GF-D8 (cell line): ENCODE measurements around the gene TRIP13.
"Not testable (repeated sequence)": the region's sequence is repeated elsewhere in the genome, so short reads cannot be mapped to it uniquely, and the experiment has no call there.

Experiments
- DNase-seq: peaks from one replicate; lab custom pipeline; 2025; lab: John Stamatoyannopoulos, UW

The TRIP13 gene

DNA sequence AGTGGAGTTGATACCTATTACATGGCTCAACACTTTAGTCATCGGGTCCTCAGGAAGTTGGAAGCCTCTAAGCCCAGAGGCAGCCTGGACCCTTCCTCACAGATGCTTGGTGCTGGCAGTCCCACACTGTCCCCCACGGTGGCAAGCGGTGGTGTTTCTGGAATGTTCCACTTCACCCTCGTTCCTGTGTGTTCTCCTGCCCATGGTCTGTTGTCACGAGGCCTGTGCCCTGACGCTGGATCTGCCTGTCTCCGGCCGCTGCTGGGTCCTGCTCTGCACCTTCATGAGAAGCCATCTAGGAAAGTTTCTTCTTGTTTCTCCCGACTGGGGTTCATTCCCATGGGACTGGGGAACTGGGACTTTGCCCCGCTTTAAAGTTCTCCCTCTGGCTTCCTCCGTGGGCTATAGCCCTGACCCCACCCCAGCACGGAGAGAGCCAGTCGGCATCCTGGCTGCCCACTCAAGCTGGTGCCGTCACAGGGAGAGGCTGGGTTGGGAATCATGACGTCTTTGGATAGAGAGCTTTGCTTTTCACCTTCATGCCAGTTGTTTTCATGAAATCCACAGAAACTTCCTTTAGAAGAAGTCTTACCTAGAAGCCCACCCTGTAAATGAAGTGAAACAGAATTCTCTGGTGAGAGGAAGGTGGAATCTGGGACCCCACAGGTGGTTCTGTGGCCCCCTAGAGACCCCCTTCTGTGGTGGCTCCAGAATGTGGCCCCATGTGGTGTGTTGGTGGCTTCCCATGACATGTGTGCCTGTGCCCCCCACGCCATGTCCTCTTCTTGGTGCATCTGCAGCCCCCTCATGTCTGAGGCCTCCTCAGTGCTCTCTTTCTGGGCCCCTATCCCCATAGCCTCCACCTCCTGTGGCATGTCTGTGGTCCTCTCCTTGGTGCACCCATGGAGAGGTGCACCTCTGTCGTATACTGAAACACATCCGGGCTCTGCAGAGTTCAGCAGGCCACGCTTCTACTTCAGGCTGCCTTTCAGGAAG is 43.8 kb downstream of the TRIP13 start:
- DNase-seq = no peak

GRCh38 chr5:937151-937924 is 44.7 kb downstream of the TRIP13 start:
- no peak for DNase-seq

DNA sequence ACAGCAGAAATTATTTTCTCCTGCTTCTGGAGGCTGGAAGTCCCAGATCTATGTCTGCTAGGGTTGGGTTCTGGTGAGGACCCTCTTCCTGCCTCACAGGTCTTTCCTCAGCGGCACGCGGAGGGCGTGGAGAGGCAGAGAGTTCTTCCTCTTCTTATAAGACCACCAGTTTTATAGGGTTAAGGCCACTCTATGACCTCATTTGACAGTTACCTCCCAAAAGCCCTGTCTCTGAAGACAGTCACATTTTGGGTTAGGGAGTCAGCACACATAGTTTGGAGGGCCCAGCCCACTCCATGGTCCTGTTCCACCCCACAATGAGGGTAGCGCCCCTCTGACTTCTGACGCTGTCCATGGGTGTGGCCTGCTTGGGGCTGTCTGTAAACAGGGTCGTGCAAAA is 46.7 kb downstream of the TRIP13 start:
- no peak for DNase-seq

DNA sequence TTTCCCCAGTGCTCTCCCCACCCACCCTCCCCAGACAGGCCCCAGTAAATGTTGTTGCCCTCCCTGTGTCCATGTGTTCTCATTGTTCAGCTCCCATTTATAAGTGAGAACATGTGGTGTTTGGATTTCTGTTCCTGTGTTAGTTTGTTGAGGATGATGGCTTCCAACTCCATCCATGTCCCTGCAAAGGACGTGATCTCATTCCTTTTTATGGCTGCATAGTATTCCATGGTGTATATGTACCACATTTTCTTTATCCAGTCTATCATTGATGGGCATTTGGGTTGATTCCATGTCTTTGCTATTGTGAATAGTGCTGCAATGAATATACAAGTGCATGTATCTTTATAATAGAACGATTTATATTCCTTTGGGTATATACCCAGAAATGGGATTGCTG is 48.1 kb downstream of the TRIP13 start:
- DNase-seq = not testable (repeated sequence)

DNA sequence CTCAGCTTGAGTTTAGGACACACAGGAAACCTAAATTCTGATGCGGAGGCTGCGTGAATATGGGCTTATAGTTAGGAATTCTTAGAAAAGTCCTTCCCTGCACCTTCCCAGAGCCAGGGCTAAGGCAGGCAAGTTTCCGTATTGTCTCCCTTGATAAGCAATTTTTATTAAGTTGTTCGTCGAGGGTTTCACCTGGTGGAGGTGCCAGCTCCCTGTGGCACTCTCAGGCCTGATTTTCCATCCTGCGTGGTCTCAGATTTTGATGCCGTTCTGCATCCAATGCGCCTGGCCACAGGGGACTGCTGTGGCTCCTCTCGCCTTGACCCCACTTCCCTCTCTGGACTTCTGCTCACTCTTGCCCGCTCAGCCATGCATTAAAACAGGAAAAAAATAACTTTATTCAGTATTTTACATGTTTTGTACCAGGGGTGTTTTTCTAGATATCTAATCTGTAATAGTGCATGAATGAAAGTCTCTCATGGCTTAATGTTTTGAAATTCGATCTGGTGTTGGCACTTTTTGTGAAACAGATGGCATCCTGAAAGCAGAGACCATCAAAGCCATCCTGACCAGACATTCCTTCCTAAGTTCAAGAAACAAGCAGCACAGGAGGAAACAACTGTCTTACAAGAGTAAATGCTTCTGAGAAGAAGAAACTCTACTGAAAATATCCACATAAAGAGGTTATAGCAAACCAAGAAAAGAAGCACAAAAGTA is 50.7 kb downstream of the TRIP13 start:
- DNase-seq = no peak

GRCh38 chr5:943918-944620 is 51.4 kb downstream of the TRIP13 start:
- no peak for DNase-seq

- DNase-seq = no peak
Measured at GRCh38 chr5:944621-944927, 51.9 kb downstream of the TRIP13 start.

DNA sequence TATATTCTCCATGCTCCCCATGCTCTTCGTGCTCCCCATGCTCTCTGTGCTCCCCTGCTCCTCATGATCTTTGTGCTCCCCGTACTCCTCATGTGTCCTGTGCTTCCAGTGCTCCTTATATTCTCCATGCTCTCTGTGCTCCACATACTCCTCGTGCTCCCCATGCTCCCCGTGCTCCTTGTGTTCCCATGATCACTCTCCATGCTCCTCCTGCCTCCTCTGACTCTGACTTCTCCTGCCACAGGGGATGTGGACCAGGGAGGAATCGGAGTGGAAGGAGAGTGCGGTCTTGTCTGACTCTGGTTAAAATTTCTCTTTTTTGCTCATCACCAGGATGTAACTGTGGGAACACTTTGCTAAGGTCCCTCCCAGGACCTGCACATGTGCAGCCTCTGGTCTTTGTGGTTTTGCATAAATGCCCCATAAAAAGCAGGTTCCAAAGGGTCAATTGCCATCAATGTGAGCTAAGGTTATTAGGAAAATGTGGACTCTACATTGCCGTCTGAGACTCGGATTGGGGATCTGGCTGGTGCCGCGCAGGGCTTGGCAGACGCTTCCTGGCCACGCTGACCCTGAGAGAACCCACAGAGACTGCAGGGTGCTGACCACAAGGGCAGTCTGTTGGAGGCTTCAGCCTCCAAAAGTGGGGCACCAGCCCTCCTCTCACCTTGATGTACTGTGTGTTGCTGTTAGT is 52.5 kb downstream of the TRIP13 start:
- no peak for DNase-seq

DNA sequence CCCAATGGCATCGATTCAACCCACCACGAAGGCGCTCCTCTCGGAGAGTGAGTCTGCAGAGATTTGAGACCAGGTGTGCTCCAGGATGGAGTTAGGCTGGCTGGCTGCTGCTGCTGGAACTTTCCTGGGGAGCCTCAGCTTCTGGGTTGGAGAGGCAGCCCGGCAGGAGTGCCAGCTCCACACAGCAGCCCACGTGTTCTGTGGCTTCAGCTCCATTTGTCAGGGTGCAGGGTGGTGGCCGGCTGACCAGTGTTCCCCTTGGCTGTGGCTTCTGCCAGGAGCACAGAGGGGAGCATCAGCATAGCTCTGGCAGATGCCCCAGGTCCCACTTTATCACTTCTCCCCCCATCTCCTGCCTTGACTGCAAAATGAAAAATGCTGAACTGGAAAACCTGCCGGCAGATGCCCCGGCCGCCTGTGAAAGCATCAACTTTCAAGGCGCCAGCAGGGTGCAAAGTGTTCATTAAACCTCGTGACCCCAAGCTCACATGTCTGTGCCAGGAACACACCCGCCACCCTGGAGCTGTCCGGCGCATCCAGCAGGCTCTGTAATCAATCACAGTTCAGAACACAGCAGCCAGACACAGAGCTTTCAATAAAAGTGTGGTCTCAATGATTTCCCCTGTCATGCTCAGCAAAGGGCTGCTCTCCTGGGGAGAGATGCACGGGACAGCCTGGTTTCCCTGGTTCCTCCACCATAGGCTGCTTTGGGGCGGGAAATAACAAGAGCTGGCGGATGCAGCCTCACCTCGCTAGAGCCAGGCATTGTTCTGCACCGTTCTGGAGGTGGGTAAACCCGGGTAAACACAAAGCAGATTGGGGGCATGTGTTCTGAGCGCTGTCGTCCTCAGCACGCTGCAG is 53.2 kb downstream of the TRIP13 start:
- DNase-seq = no peak

GRCh38 chr5:946720-947625 is 54.3 kb downstream of the TRIP13 start:
- DNase-seq = no peak

GRCh38 chr5:947626-948471 is 55.2 kb downstream of the TRIP13 start:
- no peak for DNase-seq

DNA sequence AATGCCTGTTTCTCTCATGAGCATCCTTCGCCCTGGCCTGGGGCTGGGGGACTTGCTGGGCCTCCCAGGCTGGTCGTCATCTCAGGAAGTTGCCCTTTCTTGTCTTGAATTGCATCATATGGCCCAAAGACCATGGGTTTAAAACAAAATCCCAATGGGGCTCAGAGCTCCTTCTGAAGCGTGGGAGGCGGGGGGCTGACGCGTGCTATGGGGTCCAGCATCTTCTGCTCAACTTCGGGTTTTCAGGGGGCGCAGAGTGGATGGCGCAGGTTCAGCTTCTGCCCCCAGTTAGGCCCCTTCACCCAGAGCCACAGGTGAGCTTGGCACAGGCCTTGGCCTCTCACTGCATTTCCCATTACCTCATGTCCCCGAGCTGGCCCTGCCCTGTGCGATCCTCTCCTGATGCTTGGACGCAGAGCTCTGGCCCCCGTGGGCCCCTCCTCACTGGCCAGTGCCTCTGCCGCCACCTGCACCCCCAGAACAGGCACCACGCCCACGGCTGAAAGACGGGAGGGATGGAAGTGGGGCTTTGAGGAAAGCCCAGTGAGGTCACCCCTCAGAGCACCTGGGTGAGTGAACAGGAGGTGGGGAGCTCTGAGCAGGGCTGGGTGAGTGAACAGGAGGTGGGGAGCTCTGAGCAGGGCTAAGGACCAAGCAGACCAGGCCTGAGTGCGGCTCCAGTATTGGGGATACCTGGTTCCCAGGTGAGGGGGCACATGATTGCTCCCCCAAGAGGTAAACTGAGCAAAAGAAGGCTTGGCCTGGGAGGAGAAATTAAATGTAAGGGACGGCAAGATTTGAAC is 56.0 kb downstream of the TRIP13 start:
- DNase-seq = no peak

DNA sequence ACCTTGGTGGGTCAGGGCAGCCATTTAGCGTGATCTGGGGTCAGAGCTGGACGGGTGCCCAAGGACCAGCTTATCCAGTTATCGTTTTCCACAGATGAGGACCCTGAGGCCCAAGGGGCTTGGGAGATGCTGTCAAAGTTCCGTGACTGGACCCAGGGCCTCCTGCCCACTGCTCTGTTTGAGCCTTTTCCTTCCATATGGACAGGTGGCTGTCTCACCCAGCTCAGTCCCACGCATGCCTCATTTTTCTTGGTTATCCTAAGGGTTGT is 56.5 kb downstream of the TRIP13 start:
- DNase-seq = no peak

DNA sequence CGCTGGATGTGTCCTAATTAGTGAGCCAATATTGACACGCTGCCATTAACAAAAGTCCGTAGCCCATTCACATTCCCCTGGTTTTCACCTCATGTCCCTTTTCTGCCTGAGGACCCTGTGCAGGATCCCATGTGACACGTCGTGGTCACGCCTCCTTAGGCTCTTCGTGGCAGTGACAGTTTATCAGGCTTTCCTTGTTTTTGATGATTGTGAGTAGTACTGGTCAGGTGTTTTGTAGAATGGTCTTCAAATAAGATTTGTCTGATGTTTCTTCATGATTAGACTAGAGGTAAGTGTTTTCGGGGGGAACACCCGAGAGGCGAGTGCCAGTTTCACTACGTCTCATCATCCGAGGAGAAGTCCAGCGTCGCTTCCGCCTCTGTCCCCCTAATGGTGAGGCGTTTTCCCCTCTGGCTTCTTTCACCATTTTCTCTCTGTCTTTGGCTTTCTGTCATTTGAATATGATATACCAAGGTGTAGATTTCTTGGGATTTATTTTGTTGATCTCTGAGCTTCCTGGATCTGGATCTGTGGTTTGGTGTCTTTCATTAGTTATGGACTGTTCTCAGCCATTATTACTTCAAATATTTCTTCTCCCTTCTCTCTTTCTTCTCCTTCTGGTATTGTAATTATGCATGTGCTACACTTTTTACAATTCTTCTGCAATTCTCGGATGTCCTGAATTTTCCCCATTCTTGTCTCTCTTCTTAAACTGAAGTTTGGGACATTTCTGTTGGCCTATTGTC is 57.3 kb downstream of the TRIP13 start:
- DNase-seq = no peak

GRCh38 chr5:951940-952596 is 59.4 kb downstream of the TRIP13 start:
- DNase-seq = no peak

DNA sequence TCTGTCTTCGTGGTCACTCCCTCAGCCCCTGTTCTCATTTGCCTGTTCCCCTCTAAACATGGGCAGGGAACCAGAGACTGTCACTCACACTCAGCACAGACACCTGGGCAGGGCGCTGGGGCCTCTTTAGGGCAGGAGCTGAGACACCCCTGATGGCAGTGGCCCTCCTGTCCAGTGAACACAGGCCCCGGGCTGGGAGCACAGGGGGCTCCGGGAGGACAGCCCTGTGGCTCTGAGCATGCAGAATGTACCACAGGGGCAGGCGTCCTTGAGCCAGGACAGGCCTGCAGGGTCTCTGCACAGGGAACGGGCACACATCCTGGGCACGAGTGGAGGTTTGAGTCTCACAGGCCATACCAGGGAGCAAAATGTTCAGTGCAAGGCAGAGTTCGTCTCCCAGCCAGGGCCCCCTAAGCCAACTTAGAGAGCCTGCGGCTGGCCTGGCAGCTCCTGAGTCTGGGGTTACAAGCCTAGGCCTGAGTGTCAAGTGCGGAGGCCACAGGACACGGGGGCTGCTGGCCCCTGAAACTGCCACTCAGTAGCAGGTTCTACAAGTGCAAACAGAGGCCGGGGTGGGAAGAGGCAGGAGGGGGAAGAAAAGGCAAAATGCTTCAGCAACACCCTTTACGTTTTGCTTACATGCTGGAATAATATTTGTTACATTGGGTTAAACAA is 60.0 kb downstream of the TRIP13 start:
- DNase-seq = no peak
